Left renal cortex interstitium (tissue), 4 donors: ENCODE results near the gene UNC45B. TPM values are rescaled to one million over a fixed set of nuclear protein-coding genes. Genes with fewer than 3 reads are reported as not detected.
"Not testable (repeated sequence)": the region's sequence is repeated elsewhere in the genome, so short reads cannot be mapped to it uniquely, and the experiment has no call there.

ENCODE experiments used
- DNase-seq, 4 donors: peaks; one replicate each; pipeline ENCODE4 v3.0.0-alpha.2; 2013; ENCODE audit warnings: low read depth in 4 of 4, low spot score in 2 of 4, missing footprints in 1 of 4
- polyA plus RNA-seq, 4 donors: library from polyadenylated mRNA; unstranded; fragments of 120-200 nt; gene quantifications; one replicate each; pipeline ENCODE4 v1.2.1, GENCODE V29; 2013; ENCODE audit not compliant: insufficient read length in 4 of 4

UNC45B gene
- polyA plus RNA-seq, 4 donors = 0.06 to 0.16 (median 0.15) TPM

DNA sequence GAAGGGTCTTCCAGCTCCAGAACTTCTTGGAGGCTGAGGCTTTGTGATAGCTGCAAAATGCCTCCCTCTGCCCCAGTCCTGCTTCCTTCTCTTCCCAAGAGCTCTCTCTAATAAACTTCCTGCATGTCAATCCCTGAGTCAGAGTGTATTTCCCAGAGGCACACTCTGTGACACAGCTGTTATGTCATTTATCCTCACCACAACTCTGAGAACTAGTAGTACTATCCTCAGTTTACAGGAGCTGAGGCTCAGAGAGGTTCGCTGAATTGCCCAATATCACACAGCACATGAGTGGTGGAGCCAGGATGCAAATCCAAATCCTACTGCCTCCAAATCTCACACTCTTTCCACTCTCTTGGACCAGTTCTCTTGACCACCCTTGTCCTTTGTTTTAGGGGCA, 20.0 kb downstream of the UNC45B start:
- no peak for DNase-seq

DNA sequence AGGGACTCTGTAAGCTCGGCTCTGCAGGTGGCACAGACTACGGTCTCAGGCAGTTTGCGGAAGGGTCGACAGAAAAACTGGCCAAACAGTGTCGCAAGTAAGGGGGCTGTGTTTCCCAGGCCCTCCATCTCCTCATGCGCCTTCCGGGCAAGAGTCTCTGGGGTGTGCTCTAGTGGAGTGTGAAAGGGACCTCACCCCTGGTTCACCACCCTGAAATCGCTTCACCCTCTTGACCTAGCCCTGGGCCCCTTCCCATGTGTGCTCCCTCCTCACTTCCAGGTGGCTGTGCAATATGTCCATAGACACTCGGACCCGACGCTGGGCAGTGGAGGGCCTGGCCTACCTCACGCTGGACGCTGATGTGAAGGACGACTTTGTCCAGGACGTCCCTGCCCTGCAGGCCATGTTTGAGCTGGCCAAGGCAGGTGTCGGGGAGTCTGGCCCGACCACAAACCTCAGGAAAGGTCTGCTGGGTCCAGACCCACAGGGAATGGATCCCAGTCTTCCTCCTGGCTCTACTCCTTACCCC, 22.3 kb downstream of the UNC45B start:
- DNase-seq = no peak

DNA sequence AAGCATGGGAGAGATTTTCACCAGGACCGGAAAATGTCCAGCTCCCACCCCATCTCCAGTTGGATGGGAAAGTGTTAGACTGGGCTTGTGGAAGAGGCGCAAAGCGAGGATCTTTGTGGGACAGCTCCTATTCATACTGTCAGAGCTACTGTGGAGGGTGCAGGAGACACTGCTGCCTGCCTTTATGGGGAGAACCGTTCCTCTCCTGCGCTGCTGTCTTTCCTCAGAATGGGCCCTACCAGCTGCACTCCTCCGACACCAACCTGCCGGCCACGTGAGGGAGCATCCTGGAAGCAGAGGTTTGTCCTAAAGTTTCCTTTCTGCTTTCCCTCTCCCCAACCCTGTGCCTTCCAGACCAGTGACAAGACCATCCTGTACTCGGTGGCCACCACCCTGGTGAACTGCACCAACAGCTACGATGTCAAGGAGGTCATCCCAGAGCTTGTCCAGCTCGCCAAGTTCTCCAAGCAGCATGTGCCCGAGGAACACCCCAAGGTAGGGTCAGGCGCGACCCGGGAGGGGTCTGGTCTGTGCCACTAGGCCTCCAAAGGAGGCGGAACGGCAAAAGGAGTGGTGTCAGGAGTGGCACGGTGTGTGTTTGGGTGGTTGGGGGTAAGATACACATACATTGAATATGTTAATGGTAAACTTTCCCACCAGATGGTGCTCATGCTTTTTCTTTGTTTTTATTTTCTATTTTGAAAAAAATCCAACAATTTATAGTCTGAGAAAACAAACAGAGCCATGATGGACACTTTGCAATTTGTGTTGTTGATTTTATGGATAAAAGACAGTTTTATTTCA, 23.6 kb downstream of the UNC45B start:
- peak in 1 of 4 donors; percentile 8 for DNase-seq

DNA sequence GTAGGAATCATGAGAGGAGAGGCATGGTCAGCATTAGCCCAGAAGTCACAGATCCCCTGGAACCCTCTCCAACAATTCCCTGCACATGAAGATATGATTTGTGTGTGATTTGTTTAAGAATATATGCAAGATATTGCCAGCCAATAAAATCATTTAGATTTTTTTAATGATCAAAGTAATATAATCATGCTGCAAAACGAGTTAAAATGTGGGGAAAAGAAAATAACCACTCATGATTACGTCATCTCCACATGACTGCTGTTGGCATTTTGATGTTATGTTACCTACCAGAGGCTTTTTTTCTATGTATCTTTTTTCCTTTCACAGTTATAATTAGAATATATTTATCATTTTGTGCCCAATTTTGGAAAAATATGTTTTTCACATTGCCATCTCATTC, 24.2 kb downstream of the UNC45B start:
- no peak for DNase-seq

DNA sequence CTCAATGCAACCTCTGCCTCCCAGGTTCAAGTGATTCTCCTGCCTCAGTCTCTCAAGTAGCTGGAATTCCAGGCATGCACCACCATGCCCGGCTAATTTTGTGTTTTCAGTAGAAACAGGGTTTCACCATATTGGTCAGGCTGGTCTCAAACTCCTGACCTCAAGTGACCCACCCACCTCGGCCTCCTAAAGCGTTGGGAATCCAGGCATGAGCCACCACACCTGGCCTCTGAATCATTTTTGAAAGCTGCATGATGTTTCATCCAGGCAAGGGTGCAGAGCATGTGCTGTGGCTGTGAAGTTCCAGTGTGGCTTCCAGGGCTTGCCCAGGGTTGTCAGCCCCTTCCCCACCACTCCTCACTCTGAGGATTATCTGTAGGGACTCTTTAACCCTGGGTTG, 24.7 kb downstream of the UNC45B start:
- DNase-seq = not testable (repeated sequence)

DNA sequence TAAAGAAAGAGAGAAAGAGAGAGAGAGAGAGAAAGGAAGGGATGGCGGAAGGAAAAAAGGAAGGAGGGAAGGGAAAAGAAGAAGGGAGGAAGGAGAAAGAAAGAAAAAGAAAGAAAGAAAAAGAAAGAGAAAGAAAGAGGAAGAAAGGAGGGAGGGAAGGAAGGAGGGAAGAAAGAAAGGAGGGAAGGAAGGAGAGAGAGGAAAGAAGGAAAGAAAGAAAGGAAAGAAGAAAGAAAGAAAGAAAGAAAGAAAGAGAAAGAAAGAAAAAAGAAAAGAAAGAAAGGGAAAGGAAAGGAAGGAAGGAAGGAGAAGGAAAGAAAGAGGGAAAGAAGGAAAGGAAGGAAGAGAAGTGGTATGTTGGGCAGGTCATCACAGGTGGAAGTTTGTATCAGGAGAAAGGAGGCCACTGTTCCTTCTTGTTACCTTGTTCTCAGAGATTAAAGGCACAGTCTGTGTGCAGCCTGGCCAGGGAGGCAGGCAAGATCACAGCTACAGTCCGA, 27.3 kb downstream of the UNC45B start:
- DNase-seq = no peak

DNA sequence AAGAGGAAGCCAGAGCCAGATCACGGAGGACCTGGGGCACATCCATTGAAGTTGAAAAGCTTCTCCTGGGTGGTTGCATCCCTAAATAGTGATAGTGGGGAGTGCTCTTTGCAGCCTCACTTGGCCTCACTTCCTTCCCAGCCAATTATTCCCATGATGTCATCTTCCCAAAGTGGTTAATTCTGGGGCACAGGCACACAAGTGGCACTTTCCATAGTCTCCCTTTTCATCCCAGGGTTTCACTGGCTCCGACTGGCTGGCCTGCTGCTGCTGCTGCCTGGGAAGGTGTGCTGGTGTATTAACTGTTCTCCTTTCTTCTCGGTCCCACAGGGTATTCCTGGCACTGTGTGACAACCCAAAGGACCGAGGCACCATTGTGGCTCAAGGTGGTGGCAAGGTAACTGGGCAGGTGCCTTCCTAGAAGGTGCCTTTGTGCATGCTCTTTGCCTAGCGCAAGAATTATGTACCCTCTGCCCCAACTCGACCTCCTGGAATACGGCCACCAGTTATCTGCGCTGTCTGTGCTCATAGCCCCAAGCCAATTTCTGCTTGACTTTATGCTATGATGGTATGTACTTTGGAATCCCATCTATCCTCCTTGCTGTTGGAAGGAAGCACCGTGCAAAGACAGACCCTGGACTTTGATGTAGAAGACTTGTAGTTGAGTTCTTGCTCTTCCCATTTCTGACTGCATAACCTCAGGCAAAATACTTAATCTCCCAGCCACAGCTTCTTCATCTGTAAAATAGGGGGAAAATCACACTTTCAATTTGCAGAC, 28.2 kb downstream of the UNC45B start:
- no peak for DNase-seq

DNA sequence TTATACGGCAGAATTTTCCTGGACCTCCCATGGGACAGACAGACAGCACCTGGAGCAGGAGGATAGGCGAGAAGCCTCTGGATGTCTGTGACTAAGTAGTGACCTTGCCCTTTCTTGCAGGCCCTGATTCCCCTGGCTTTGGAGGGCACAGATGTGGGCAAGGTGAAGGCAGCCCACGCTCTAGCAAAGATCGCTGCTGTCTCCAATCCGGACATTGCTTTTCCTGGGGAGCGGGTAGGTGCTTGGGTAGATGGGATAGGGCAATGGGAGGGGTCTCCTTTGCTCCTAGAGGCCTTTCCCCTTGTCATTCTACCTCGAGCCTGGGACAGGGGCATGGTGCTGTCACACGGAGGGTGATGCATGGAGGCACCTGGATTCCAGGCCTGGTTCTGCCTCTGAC, 29.3 kb downstream of the UNC45B start:
- no peak for DNase-seq

DNA sequence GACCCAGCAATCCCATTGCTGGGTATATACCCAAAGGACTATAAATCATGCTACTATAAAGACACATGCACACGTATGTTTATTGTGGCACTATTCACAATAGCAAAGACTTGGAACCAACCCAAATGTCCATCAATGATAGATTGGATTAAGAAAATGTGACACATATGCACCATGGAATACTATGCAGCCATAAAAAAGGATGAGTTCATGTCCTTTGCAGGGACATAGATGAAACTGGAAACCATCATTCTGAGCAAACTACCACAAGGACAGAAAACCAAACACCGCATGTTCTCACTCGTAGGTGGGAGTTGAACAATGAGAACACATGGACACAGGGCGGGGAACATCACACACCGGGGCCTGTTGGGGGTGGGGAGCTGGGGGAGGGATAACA, 31.8 kb downstream of the UNC45B start:
- DNase-seq = not testable (repeated sequence)

DNA sequence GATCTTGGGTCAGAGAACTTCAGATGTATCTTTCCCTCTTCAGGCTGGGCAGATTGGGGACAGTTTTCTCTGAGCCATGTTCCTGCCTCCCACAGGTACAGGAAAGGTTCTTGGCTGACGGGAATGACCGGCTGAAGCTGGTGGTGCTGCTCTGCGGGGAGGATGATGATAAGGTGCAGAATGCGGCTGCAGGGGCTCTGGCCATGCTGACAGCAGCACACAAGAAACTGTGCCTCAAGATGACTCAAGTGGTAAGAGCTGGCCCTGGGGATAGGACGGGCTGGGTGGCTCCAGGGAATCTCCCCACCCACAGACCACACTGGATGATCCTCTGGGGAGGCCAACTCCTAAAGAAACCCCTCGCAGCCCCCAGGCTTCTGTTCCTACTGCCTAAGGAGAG, 35.7 kb downstream of the UNC45B start:
- DNase-seq = no peak

DNA sequence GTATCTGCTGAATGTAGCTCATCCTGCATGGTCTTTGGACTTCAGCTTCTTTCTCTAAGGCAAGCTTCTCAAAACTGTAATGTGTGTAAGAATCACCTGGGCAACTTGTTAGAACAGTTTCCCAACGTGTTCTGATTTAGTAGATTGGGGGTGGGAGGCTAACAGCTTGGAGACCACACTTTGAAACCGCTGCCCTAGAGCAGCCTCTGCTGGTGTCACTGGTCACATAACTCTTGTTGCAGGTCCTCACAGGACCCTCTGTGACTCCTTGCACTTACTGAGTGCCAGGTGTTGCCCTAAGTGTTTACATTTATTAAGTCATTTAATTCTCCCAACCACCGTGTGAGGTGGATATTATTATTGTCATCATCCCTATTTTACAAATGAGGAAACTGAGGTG, 36.7 kb downstream of the UNC45B start:
- DNase-seq = no peak

DNA sequence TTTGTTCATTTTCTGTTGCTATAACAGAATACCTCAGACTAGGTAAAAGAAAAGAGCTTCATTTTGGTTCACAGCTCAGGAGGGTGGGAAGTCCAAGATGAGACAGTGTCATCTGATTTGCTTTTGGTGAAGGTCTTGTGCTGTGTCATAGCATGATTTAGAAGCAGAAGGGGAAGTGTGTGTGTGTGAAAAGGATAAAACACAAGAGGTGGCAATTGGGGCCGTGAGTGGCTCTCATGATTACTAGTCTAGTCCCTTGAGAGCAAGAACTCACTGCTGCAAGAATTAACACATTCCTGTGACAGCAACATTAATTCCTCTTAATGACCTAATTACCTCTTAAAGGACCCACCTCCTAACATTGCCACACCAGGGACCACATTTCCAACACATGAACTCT, 38.2 kb downstream of the UNC45B start:
- DNase-seq = no peak

DNA sequence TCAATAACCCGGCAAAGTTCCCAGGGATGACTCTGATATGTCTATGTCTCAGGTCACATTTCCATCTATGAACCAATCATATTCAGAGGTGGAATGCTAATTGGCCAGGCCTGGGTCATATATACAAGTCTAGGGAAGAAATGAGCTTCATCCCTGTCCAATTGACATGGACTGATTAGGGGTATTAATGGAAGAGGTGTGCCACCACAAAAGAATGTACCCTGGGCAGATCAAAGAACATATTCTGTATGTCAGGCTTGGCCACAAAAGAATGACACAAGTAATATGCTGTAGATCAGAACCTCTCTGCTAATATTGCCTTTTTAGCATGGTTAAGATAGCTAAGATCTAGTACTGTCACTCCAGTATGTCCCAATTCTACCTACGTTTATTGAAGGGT, 39.9 kb downstream of the UNC45B start:
- DNase-seq = no peak

DNA sequence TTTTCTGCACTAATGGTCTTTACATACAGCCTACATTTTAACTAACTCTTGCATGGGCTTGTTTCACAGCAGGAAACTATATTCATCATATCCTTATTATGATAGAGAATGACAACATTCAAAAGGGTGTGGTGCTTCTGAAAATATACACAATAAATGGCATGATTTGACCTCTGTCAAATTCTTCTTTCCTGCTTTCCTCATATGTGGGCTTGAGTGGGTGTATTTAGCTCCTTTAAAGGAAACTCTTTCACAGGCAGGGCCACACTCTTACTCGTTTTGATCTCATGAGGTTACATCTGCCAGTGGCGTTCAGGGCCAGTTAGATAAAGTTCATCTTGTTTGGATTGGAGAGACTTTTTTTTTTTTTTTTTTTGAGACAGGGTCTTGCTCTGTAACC, 40.5 kb downstream of the UNC45B start:
- DNase-seq = no peak

DNA sequence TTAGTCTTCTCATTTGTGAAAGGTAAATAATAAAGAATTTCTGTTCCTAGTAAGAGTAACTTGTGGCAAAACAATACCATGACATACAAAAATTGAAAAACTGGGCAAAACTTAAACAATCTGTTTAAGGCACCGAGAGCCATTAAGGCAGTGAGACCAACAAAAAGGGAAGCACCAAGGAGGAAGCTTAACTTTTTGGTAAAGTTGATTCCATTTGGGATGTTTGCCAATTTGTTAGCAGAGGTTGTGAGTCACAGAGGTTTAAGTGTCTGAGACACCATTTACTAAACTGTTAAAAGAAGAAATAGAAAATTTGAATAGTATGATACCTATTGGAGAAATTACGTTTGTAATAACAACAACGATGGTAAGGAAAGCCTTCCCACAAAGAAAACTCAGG, 41.7 kb downstream of the UNC45B start:
- DNase-seq = no peak

DNA sequence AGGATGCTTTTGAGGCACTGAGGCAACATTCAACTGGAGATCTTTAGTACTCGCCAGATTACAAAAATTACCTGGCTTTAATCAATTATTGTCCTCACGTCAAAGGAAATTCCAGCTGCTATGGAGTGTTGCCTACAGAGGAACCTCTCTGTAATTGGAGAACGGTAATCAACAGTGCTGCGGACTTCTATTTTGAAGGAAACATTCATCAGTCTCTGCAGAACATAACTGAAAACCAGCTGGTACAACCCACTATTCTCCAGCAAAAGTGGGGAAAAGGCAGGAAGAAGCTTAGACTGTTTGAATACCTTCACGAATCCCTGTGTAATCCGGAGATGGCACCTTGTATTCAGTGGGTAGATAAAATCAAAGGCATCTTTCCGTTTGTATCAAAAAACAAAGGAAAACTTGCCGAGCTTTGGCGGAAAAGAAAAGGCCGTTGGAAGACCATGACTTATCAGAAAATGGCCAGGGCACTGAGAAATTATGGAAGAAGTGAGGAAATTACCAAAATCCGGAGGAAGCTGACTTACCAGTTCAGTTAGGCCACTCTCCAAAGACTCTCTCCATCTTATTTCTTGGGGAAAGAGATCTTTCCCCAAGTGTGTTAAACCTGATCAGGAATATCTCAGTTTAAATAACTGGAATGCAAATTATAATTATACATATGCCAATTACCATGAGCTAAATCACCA, 43.5 kb downstream of the UNC45B start:
- no peak for DNase-seq

DNA sequence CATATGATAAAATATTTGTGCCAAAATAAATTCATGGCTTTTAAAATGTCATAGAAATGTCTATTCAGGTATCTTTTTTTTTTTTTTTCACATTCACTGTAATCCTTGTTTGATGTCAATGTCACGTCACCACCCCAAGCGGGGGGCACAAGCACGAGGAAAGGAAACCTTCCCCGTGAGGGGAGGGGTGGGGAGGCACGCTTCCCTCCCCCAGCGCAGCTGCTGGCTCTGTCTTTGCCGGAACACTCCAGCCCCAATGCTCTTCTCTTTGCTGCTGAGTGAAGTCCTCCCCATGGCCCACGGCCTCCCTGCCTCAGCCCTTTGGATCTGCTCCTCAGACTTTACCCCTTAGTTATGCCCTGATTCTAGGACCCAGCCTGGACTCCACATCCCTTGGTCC, 45.1 kb downstream of the UNC45B start:
- no peak for DNase-seq

DNA sequence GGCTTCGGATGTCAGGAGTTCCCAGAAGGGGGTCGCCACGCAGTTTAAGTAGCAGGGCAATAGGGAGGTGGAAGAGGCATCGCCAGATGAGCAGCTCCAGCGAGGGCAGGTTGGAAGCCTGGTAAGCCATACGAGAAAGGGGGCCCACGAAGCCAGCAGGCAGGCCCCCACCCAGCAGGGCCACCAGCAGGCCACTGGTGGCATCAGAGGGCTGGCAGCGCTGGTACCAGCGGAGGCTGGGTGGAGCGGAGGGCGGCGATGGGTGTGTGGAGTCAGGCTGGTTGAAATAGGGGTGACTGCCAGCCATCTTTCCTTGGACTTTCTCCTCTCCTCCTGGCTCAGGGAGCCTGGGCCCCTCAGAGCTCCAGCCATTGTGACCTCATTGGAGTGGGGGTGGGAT, 46.4 kb downstream of the UNC45B start, which contains the start of gene SLC35G3:
SLC35G3 (minus strand) TSS at position 393 of the 400 bp plus-strand sequence; CDS start at position 307, 86 bp downstream.
- DNase-seq = not testable (repeated sequence)

DNA sequence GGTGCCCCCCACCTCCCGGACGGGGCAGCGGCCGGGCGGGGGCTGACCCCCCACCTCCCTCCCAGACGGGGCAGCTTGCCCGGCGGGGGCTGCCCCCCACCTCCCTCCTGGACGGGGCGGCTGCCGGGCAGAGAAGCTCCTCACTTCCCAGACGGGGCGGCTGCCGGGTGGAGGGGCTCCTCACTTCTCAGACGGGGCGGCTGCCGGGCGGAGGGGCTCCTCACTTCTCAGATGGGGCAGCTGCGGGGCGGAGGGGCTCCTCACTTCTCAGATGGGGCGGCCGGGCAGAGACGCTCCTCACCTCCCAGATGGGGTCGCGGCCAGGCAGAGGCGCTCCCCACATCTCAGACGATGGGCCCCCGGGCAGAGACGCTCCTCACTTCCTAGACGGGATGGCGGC, 47.4 kb downstream of the UNC45B start:
- not testable (repeated sequence) for DNase-seq

DNA sequence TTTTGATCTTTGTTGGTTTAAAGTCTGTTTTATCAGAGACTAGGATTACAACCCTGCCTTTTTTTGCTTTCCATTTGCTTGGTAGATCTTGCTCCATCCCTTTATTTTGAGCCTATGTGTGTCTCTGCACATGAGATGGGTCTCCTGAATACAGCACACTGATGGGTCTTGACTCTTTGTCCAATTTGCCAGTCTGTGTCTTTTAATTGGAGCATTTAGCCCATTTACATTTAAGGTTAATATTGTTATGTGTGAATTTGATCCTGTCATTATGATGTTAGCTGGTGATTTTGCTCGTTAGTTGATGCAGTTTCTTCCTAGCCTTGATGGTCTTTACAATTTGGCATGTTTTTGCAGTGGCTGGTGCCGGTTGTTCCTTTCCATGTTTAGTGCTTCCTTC, 55.0 kb downstream of the UNC45B start:
- DNase-seq = not testable (repeated sequence)

DNA sequence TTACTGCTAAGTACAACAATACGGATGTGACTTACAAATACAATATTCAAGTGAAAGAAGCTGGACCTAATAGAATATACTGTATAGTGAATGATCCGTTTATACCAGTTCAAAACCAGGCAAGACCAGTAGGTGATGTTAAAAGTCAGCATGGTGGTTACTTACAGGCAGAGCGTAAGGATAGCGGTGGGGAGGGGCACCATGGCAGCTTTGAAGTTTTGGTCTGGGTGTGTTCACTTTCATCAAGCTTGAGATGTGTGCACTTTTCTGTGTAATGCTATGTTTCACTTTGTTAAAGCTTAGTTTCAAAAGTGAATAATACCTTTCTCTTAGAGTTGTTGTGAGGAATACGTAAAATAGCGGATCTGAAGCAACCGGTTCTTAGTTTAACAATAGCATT, 63.1 kb downstream of the UNC45B start:
- no peak for DNase-seq
